Mesenchymal stem cell (in vitro differentiated cells and primary cell): ENCODE data around the gene MANSC1.
A peak's percentile ranks its signal among the peaks of the same experiment; 100 is the strongest.

ENCODE experiments used
- DNase-seq: peaks from one replicate; pipeline ENCODE4 v3.0.0-alpha.2; 2013
- H2AFZ ChIP-seq: one replicate; pipeline ENCODE4 v1.6.1; 2013; ENCODE audit warnings: low read depth, mild to moderate bottlenecking, control low read depth, inconsistent platforms, low read length, moderate library complexity
- H2AK5ac ChIP-seq: 2 replicates; pipeline ENCODE4 v1.6.1; 2013; ENCODE audit warnings: low read length, moderate library complexity, mild to moderate bottlenecking, inconsistent platforms; ENCODE audit not compliant: severe bottlenecking
- H2BK120ac ChIP-seq: one replicate; pipeline ENCODE4 v1.6.1; 2013; ENCODE audit warnings: low read depth, mild to moderate bottlenecking, inconsistent platforms, low read length, moderate library complexity
- H2BK12ac ChIP-seq, 2 experiments: one replicate each; pipeline ENCODE4 v1.6.1; 2013; ENCODE audit warnings: inconsistent platforms in 2 of 2, low read length in 2 of 2, mild to moderate bottlenecking in 2 of 2, moderate library complexity in 2 of 2, control low read depth in 1 of 2
- H2BK15ac ChIP-seq: one replicate; pipeline ENCODE4 v1.6.1; 2013; ENCODE audit warnings: mild to moderate bottlenecking, low read depth, inconsistent platforms; ENCODE audit not compliant: poor library complexity, severe bottlenecking
- H2BK5ac ChIP-seq: 2 replicates; pipeline ENCODE4 v1.6.1; 2013; ENCODE audit warnings: low read depth, mild to moderate bottlenecking, low read length, control low read depth, inconsistent platforms; ENCODE audit not compliant: poor library complexity, severe bottlenecking
- H3K14ac ChIP-seq, 2 experiments: one replicate each; pipeline ENCODE4 v1.6.1; 2013; ENCODE audit warnings: inconsistent platforms in 2 of 2, low read length in 2 of 2, control low read depth in 1 of 2, mild to moderate bottlenecking in 1 of 2, moderate library complexity in 1 of 2
- H3K18ac ChIP-seq, 2 experiments: one replicate each; pipeline ENCODE4 v1.6.1; 2013; ENCODE audit warnings: inconsistent platforms in 2 of 2, low read length in 2 of 2, control low read depth in 1 of 2, low read depth in 1 of 2, mild to moderate bottlenecking in 1 of 2
- H3K23ac ChIP-seq, 2 experiments: one replicate each; pipeline ENCODE4 v1.6.1; 2013; ENCODE audit warnings: inconsistent platforms in 2 of 2, low read length in 2 of 2, mild to moderate bottlenecking in 2 of 2, moderate library complexity in 2 of 2, control low read depth in 1 of 2
- H3K27ac ChIP-seq: 2 replicates; pipeline ENCODE4 v1.5.1; 2013; ENCODE audit warnings: mild to moderate bottlenecking, moderate library complexity, low read length, control low read depth, inconsistent platforms; ENCODE audit not compliant: poor library complexity, severe bottlenecking
- H3K27me3 ChIP-seq, 2 experiments: 2 replicates each; pipeline versions ENCODE4 v1.6.1 to v1.7.0; 2013; ENCODE audit warnings: low read length in 2 of 2, mild to moderate bottlenecking in 2 of 2, moderate library complexity in 2 of 2, control low read depth in 1 of 2, inconsistent platforms in 1 of 2; ENCODE audit not compliant: control insufficient read depth in 1 of 2, insufficient read depth in 1 of 2
- H3K36me3 ChIP-seq, 2 experiments: 2 replicates each; pipeline versions ENCODE4 v1.6.1 to v1.7.0; 2013; ENCODE audit warnings: low read length in 2 of 2, control low read depth in 1 of 2, inconsistent platforms in 1 of 2, low read depth in 1 of 2, mild to moderate bottlenecking in 1 of 2; ENCODE audit not compliant: insufficient read depth in 2 of 2, control insufficient read depth in 1 of 2
- H3K4ac ChIP-seq, 2 experiments: one replicate each; pipeline ENCODE4 v1.6.1; 2013; ENCODE audit warnings: inconsistent platforms in 2 of 2, low read length in 2 of 2, mild to moderate bottlenecking in 2 of 2, moderate library complexity in 2 of 2, control low read depth in 1 of 2, low read depth in 1 of 2
- H3K4me1 ChIP-seq: 2 replicates; pipeline ENCODE4 v1.6.1; 2013; ENCODE audit warnings: low read depth, low read length, control low read depth; ENCODE audit not compliant: control insufficient read depth, insufficient read depth
- H3K4me2 ChIP-seq: 2 replicates; pipeline ENCODE4 v1.6.1; 2013; ENCODE audit warnings: low read length, mild to moderate bottlenecking, inconsistent platforms; ENCODE audit not compliant: poor library complexity, severe bottlenecking
- H3K4me3 ChIP-seq, 2 experiments: 2 replicates each; pipeline versions ENCODE4 v1.5.1 to v1.7.0; 2013; ENCODE audit warnings: low read length in 2 of 2, mild to moderate bottlenecking in 2 of 2, control low read depth in 1 of 2, low read depth in 1 of 2; ENCODE audit not compliant: insufficient read depth in 1 of 2
- H3K79me1 ChIP-seq: replicated peaks from 2 replicates; pipeline ENCODE4 v1.6.1; 2013; ENCODE audit warnings: mild to moderate bottlenecking, control low read depth, low read length, inconsistent platforms; ENCODE audit not compliant: poor library complexity, severe bottlenecking
- H3K9ac ChIP-seq: 2 replicates; pipeline ENCODE4 v1.7.0; 2013; ENCODE audit warnings: mild to moderate bottlenecking, low read length, moderate library complexity
- H3K9me3 ChIP-seq: 2 replicates; pipeline ENCODE4 v1.7.0; 2013; ENCODE audit warnings: mild to moderate bottlenecking, low read length; ENCODE audit not compliant: control insufficient read depth
- H4K8ac ChIP-seq: one replicate; pipeline ENCODE4 v1.6.1; 2013; ENCODE audit warnings: inconsistent platforms, mild to moderate bottlenecking, low read length, moderate library complexity
- H4K91ac ChIP-seq: one replicate; pipeline ENCODE4 v1.6.1; 2013; ENCODE audit warnings: mild to moderate bottlenecking, low read length, inconsistent platforms
- WGBS: methylation state at CpG from one replicate; pipeline ENCODE4 v1.1.7; 2013; ENCODE audit warnings: mixed read lengths; 5-methylcytosine and 5-hydroxymethylcytosine counted together

Gene MANSC1

GRCh38 chr12:12331244-12331771, 18.7 kb downstream of the MANSC1 start:
- Histone ChIP-seq H3K18ac (no peak overlapping the region), H3K9me3 (no peaks in the 10 kb centered on the region), H2AFZ (no peak overlapping the region), H3K4me3 (no peak overlapping the region), H3K79me1 (no peaks in the 10 kb centered on the region), H3K27ac (no peak overlapping the region), H2BK120ac (no peak overlapping the region), H3K4me1 (peaks cover 3% of the 10 kb centered on the region), H3K14ac (no peak overlapping the region), H3K23ac (no peak overlapping the region), H2BK15ac (no peak overlapping the region), H3K36me3 (no peaks in the 10 kb centered on the region), H2AK5ac (no peak overlapping the region), H2BK5ac (no peak overlapping the region), H4K91ac (no peak overlapping the region), H3K27me3 (no peaks in the 10 kb centered on the region), H2BK12ac (peak overlapping the region in 1 of 2 experiments; percentile 32), H3K9ac (no peak overlapping the region), H3K4ac (no peak overlapping the region), H4K8ac (no peak overlapping the region), H3K4me2 (no peak overlapping the region)
- DNase-seq: no peak
- WGBS: 78% methylated on average over 7 of the region's 7 CpGs

GRCh38 chr12:12327802-12328201, 22.2 kb downstream of the MANSC1 start:
- H3K14ac ChIP-seq: no peak overlapping the region
- no peaks in the 10 kb centered on the region for H3K27me3 ChIP-seq
- no peak overlapping the region for H3K27ac ChIP-seq
- peak; percentile 73 for DNase-seq
- H3K4me2 ChIP-seq: no peak overlapping the region
- no peaks in the 10 kb centered on the region for H3K9me3 ChIP-seq
- H2AK5ac ChIP-seq: no peak overlapping the region
- no peaks in the 10 kb centered on the region for H3K79me1 ChIP-seq
- no peak overlapping the region for H2BK5ac ChIP-seq
- no peak overlapping the region for H3K4me3 ChIP-seq
- no peak overlapping the region for H2BK15ac ChIP-seq
- no peak overlapping the region for H4K91ac ChIP-seq
- no peak overlapping the region for H3K18ac ChIP-seq
- H3K4ac ChIP-seq: no peak overlapping the region
- no peaks in the 10 kb centered on the region for H3K36me3 ChIP-seq
- H3K9ac ChIP-seq: no peak overlapping the region
- peaks cover 5% of the 10 kb centered on the region for H3K4me1 ChIP-seq
- H2BK120ac ChIP-seq: no peak overlapping the region
- 0% methylated on average over 1 of the region's 1 CpG for WGBS
- H2AFZ ChIP-seq: no peak overlapping the region
- H3K23ac ChIP-seq: no peak overlapping the region
- no peak overlapping the region for H2BK12ac ChIP-seq
- H4K8ac ChIP-seq: no peak overlapping the region

GRCh38 chr12:12326262-12326661, 23.8 kb downstream of the MANSC1 start:
- DNase-seq: no peak
- H3K23ac ChIP-seq: no peak overlapping the region
- H2AFZ ChIP-seq: no peak overlapping the region
- H3K4me1 ChIP-seq: peaks cover 3% of the 10 kb centered on the region
- H3K18ac ChIP-seq: no peak overlapping the region
- H4K8ac ChIP-seq: peak overlapping the region; percentile 45
- H2AK5ac ChIP-seq: no peak overlapping the region
- no peak overlapping the region for H2BK5ac ChIP-seq
- no peaks in the 10 kb centered on the region for H3K36me3 ChIP-seq
- H3K14ac ChIP-seq: no peak overlapping the region
- no peak overlapping the region for H3K4me2 ChIP-seq
- no peak overlapping the region for H2BK12ac ChIP-seq
- no peak overlapping the region for H3K4ac ChIP-seq
- no peak overlapping the region for H2BK15ac ChIP-seq
- no peaks in the 10 kb centered on the region for H3K79me1 ChIP-seq
- no peaks in the 10 kb centered on the region for H3K9me3 ChIP-seq
- WGBS: 89% methylated on average over 2 of the region's 3 CpGs
- H3K9ac ChIP-seq: no peak overlapping the region
- no peak overlapping the region for H3K27ac ChIP-seq
- H3K27me3 ChIP-seq: no peaks in the 10 kb centered on the region
- no peak overlapping the region for H2BK120ac ChIP-seq
- H3K4me3 ChIP-seq: no peak overlapping the region
- no peak overlapping the region for H4K91ac ChIP-seq

GRCh38 chr12:12323591-12323990, 26.5 kb downstream of the MANSC1 start:
- H3K14ac ChIP-seq: no peak overlapping the region
- H3K36me3 ChIP-seq: no peaks in the 10 kb centered on the region
- H3K27me3 ChIP-seq: no peaks in the 10 kb centered on the region
- H3K18ac ChIP-seq: no peak overlapping the region
- H2AK5ac ChIP-seq: no peak overlapping the region
- H3K4me1 ChIP-seq: peaks cover 8% of the 10 kb centered on the region
- no peak for DNase-seq
- H2BK120ac ChIP-seq: no peak overlapping the region
- H4K91ac ChIP-seq: no peak overlapping the region
- no peak overlapping the region for H4K8ac ChIP-seq
- WGBS: 88% methylated on average over 9 of the region's 9 CpGs
- no peak overlapping the region for H2BK5ac ChIP-seq
- no peak overlapping the region for H3K9ac ChIP-seq
- H3K4me2 ChIP-seq: no peak overlapping the region
- H3K27ac ChIP-seq: peak overlapping the region; percentile 70
- no peak overlapping the region for H3K23ac ChIP-seq
- no peaks in the 10 kb centered on the region for H3K9me3 ChIP-seq
- no peak overlapping the region for H2BK12ac ChIP-seq
- H3K79me1 ChIP-seq: no peaks in the 10 kb centered on the region
- no peak overlapping the region for H2AFZ ChIP-seq
- no peak overlapping the region for H2BK15ac ChIP-seq
- H3K4me3 ChIP-seq: no peak overlapping the region
- no peak overlapping the region for H3K4ac ChIP-seq
